GM19239 (cell line): Measurements from ENCODE around the gene OAS1.

Source experiments
- DNase-seq: peaks from one replicate; pipeline ENCODE4 v3.0.0; 2011; ENCODE audit warnings: low spot score; ENCODE audit not compliant: insufficient read length
- FAIRE-seq: peaks from 2 replicates; lab custom pipeline; 2011; peaks lifted over from hg19 to GRCh38; lab: Jason Lieb, UNC

OAS1 gene

DNA sequence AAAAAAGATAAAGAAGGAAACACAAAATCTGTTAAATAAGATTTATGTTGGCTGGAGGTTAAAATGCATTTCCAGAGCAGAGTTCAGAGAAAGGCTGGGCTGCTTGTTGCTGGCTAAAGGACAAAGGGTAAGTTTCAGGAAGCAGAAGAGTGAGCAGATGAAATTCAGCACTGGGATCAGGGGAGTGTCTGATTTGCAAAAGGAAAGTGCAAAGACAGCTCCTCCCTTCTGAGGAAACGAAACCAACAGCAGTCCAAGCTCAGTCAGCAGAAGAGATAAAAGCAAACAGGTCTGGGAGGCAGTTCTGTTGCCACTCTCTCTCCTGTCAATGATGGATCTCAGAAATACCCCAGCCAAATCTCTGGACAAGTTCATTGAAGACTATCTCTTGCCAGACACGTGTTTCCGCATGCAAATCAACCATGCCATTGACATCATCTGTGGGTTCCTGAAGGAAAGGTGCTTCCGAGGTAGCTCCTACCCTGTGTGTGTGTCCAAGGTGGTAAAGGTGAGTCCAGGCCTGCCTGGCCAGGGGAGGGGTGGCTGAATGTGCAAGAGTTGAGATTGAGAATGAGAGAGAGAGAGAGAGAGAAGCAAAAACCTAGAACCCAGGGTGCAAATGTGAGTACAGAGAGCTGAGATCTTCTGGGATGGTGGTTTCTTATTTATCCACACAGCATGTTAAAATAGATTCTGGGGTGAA is at the start of gene OAS1:
OAS1 (plus strand) TSS at position 251 of the 703 bp plus-strand sequence; CDS start at position 329, 78 bp downstream.
- FAIRE-seq (peak; percentile 100), DNase-seq (peak; percentile 50)

- no peak for FAIRE-seq
- DNase-seq: no peak
These were observed 47.5 kb upstream of the OAS1 start for GRCh38 chr12:112859291-112859690.

GRCh38 chr12:112860181-112860580 is 46.6 kb upstream of the OAS1 start:
- no peak for DNase-seq
- no peak for FAIRE-seq

DNA sequence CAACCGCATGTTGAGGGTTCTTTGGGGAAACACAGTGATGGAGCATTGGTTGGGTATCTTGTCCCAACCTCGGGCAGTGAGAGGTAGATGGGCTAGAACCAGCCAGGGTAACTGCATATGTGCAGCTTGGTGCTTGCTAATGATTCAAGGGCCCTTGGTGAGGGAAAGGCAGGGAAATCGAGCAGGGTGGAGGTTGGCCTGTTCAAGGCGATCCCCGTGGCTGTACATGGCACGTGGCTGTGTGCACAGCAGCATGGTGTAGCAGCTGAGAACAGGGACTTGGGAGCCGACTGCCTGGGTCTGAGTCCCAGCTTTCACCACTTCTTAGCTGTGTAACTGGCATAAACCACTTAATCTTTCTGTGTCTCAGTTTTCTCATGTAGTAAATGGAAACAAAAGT is 45.5 kb upstream of the OAS1 start:
- no peak for DNase-seq
- FAIRE-seq: no peak

DNA sequence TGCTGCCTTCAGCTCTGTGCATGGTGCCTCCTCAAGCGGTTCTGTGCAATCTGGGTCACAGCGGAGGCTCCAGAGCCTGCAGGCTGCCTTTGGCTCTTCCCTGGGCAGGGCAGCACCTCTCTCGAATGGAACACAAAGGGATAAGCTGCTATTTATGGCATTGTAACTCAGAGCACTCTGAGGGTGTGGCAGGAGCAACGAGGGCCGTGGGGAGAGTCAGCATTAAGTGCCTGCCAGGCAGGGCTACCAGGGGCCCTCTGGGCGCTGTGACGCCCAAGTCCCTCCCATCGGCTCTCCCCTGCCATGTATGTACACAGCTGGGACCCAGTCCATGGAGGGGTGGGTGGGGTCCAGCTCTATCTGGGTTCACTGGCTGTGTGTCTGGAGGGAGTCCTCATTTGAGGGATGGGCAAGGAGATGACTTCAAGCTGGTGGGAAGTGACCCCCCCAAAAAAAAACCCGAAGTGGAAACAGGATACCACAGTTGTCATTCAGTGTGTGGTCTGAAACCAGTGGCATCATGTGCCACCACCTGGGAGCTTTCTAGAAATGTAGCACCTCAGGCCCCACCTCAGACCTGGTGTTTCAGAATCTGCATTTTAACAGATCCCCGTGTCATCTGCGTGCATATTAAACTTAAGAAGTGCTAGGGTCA is 44.0 kb upstream of the OAS1 start:
- FAIRE-seq (no peak), DNase-seq (no peak)

DNA sequence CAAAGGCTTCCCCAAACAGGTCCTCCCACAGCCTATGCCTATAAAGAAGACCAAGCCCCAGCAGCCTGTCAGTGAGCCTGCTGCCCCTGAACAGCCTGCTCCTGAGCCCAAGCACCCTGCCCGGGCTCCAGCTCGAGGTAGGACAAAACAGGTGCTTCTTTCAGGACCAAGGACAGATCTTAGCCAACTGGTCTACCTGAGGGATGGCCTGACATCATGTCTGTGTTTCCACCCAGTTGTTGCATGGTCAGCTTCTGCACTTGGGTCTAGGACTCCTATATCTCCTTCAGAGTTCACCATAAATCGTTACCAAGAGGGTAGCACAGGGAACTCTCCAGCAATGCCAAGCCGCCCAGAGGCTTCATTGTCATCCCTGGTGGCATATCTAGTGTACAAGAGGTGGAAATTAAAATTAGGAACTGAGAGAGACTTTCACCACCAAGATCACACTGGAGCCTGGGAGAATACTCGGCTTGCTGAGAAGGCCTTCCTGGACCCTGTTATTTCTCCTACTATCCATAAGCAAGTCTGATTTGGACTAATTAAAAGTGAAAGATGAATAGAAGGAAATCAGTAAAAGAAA is 38.2 kb upstream of the OAS1 start:
- no peak for FAIRE-seq
- no peak for DNase-seq

GRCh38 chr12:112869091-112869490 is 37.7 kb upstream of the OAS1 start:
- FAIRE-seq: no peak
- no peak for DNase-seq

GRCh38 chr12:112869778-112870177 is 37.0 kb upstream of the OAS1 start:
- no peak for DNase-seq
- FAIRE-seq: no peak

DNA sequence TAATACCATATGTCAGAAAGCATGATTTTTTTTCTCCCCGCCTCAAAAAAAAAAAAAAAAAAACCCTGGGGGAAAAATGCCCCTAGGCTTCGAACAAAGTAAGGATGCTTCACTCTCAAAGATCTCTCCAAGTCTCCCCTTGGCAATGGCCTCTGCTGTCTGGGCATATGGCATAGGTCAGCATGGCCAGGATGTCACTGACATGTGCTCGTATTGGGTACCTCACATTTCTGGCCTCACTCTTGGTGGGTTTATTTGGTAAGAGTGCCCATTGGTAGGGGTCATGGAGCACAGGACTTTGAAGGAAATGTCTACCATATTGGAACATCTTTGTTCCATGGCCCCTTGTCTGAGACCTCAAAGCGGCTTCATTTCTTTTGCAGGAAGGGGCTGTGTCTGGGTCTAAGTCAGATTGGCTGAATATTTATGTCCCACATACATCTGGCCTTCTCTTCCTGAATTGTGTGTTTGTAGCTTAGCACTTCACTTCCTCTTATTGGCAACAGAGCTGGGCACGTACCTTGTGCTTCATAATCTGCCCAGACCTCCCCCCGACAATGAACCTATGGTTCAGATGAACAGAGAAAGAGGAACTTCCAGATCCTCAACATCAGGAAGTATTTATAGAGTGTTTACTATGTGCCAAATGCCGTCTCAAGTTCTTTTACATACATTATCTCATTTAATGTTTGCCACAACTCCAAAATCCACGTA is 36.3 kb upstream of the OAS1 start:
- FAIRE-seq (no peak), DNase-seq (no peak)

- FAIRE-seq (no peak), DNase-seq (no peak)
These were observed 31.2 kb upstream of the OAS1 start for GRCh38 chr12:112875608-112876007.

GRCh38 chr12:112876506-112876905 is 30.3 kb upstream of the OAS1 start:
- FAIRE-seq (no peak), DNase-seq (no peak)

DNA sequence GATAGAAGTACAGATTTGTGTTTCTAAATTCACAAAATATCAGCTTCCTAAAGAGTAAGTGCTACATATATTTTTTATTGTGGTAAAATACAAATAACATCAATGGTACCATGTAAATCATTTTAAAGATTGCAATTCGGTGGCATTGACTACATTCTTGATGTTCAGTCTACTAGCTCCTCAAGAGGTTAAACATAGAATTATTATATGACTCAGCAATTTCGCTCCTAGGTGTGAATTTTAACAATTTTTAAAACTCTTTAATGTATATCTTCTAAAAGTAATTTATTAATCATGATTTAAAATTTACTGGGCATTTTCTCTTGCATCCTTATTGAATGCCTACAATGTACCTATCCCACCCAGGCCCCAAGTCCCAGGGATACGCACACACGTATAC is 29.8 kb upstream of the OAS1 start:
- no peak for FAIRE-seq

GRCh38 chr12:112878488-112878887 is 28.3 kb upstream of the OAS1 start:
- FAIRE-seq: no peak

More for the DNA sequence above, 29.8 kb upstream of the OAS1 start:
- no peak for DNase-seq

GRCh38 chr12:112879191-112879705 is 27.5 kb upstream of the OAS1 start:
- no peak for DNase-seq
- no peak for FAIRE-seq

More at GRCh38 chr12:112878488-112878887, 28.3 kb upstream of the OAS1 start:
- DNase-seq: no peak

- FAIRE-seq: no peak
- no peak for DNase-seq
These were observed 25.2 kb upstream of the OAS1 start for GRCh38 chr12:112881602-112882001.

GRCh38 chr12:112885236-112885635 is 21.5 kb upstream of the OAS1 start:
- DNase-seq: no peak

DNA sequence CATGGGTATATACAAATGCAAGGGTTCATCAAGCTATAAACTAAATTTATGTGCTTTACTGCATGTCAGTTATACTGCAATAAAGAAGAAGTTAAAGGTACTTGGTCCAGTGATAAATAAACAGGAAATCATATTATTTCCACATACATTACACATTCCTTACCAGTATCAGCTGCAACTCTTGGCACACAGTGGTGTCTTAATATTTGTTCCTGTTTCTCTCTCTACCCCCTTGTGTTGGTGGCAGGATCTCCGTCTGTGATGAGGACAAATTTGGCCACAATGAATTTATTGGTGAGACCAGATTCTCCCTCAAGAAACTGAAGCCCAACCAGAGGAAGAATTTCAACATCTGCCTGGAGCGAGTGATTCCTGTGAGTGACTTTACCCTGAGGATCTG is 19.2 kb upstream of the OAS1 start:
- DNase-seq: no peak
- FAIRE-seq: no peak

More at GRCh38 chr12:112885236-112885635, 21.5 kb upstream of the OAS1 start:
- no peak for FAIRE-seq

DNA sequence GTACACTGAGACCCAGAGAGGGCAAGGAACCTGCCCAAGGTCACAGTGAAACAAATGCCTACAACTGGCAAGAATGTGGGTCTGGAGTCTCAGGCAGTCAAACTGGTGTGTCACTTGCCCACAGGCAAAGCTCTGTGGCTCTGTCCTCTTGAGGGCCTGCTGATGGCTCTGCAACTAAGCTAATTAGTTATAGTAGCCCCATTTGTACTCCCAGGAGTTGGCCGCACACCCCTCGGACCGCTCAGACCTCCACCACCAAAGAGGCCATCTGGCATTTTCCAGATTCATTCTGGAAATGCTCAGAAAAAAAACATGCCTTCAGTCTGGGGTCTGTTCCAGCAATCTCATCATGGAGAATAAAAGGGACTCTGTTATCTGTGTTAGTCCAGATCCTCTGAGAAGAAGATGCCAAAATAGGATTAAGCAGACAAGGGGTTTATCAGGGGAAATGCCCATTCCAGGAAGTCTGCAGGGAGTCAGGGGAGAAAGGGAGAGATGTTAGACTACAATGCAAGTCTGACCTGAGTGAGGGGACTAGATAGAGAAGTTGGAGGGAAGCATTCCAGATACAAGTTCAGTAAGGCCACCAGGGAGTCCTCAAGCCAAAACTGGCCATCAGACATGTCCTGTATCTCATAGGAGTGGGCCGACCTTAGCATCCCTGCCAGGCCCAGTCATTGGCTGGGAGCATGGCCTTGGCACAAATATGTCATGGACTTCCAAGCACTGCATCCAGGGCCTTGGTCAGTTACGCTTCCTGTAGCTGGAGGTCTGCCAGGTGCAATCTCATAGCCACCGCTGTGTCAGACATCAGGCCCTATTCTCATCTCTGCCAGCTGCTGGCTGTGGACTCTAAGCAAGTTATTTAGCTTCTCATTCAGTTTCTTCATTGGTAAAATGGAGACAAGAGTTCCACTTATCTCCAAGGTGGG is 15.4 kb upstream of the OAS1 start:
- FAIRE-seq (no peak), DNase-seq (no peak)

GRCh38 chr12:112892856-112893255 is 13.9 kb upstream of the OAS1 start:
- FAIRE-seq: no peak
- DNase-seq: no peak

DNA sequence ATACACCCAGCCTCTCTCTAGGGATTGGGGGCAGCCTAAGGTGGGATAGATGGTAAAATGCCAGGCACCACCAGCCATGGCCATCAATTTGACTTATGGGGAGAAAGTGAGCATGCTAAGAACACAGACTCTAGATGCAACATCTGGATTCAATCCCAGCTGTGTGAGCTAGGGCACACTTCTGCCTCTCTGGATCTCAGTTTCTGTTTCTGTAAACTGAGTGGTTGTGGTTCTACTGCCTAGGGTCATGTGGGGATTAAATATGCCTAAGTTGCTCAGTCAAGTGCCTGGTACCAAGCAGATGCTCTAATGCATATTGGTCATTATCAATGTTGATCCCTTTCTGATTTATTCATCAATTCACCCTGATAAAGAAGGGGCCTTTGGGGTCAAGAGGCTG is 12.6 kb upstream of the OAS1 start:
- DNase-seq (no peak), FAIRE-seq (peak; percentile 62)
